ENCODE results near the gene KIF1C. TPM values are rescaled to one million over a fixed set of nuclear protein-coding genes. Genes with fewer than 3 reads are reported as not detected.
A peak's percentile ranks its signal among the peaks of the same experiment; 100 is the strongest.

The KIF1C gene
- total and polyA plus RNA-seq, 8 donors, result 48.9 to 239 (median 68.5) TPM

GRCh38 chr17:4999430-5000093 is 1.8 kb downstream of the KIF1C start:
- peaks cover 15 to 37% of the 10 kb centered on the region in 2 donors for H3K4me1 ChIP-seq
- peaks cover 0 to 39% of the 10 kb centered on the region in 2 donors for H3K36me3 ChIP-seq
- no peaks in the 10 kb centered on the region for H3K9me3 ChIP-seq
- intact Hi-C loops (cut with DNase I), result no loop called here
- DNase-seq (no peak), ATAC-seq (no peak)
- H3K27ac ChIP-seq, result peak overlapping the region; percentile 86 to 92
- TF ChIP-seq, protein P1, sequence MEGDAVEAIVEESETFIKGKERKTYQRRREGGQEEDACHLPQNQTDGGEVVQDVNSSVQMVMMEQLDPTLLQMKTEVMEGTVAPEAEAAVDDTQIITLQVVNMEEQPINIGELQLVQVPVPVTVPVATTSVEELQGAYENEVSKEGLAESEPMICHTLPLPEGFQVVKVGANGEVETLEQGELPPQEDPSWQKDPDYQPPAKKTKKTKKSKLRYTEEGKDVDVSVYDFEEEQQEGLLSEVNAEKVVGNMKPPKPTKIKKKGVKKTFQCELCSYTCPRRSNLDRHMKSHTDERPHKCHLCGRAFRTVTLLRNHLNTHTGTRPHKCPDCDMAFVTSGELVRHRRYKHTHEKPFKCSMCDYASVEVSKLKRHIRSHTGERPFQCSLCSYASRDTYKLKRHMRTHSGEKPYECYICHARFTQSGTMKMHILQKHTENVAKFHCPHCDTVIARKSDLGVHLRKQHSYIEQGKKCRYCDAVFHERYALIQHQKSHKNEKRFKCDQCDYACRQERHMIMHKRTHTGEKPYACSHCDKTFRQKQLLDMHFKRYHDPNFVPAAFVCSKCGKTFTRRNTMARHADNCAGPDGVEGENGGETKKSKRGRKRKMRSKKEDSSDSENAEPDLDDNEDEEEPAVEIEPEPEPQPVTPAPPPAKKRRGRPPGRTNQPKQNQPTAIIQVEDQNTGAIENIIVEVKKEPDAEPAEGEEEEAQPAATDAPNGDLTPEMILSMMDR (IDR thresholded peaks at IDR 0.05), result no peak
- H3K27me3 ChIP-seq, result no peaks in the 10 kb centered on the region
- H3K4me3 ChIP-seq, result peak overlapping the region; percentile 90 to 99

DNA sequence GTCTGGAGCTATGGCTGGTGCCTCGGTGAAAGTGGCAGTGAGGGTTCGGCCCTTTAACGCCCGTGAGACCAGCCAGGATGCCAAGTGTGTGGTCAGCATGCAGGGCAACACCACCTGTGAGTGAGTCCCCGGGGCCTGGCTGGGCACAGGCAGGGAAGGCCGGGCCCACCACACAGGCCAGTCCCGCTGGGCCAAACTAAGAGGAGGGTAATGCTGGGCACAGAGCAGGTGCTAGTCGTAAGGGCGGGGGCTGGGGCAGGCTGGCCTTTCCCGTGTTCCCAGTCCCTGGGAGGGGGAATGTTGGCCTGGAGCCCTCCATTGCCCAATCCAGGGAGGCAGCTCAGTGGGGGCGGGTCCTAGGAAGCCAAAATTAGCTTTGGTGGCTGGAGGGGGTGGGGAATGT is 2.5 kb downstream of the KIF1C start:
- peak in 1 of 4 donors; percentile 65 for DNase-seq
- no peaks in the 10 kb centered on the region for H3K27me3 ChIP-seq
- peaks cover 15 to 33% of the 10 kb centered on the region in 2 donors for H3K4me1 ChIP-seq
- ATAC-seq, result peak; percentile 7
- peaks cover 0 to 46% of the 10 kb centered on the region in 2 donors for H3K36me3 ChIP-seq
- H3K27ac ChIP-seq, result peak overlapping the region in 1 of 2 donors; percentile 86
- H3K9me3 ChIP-seq, result no peaks in the 10 kb centered on the region
- H3K4me3 ChIP-seq, result peak overlapping the region in 1 of 2 donors; percentile 99
- TF ChIP-seq, protein P1 (IDR thresholded peaks at IDR 0.05), result no peak
- intact Hi-C loops (cut with DNase I), result no loop called here

DNA sequence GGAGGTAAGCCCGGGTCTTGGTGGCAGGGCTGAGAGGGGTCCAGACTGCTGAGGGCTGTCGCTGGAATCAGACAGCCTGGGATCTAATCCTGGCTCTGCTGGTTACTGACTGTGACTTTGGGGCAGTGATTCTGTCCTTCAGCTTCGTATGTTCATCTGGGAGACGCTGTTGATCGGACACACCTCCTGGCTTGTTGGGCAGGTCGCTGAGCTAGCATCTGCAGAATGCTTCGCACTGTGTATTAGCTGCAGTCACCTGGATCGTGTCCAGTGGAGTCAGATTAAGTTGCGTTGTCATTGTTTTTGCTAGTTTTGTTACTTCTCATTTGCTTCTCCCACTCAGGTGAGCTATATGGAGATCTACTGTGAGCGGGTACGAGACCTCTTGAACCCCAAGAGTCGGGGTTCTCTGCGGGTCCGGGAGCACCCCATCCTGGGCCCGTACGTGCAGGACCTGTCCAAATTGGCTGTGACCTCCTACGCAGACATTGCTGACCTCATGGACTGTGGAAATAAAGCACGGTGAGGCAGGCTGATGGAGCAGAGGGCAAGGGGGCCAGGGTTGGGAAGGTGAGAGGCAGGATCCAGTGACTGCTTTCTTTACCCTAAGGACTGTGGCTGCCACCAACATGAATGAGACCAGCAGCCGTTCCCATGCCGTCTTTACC is 4.5 kb downstream of the KIF1C start:
- intact Hi-C loops (cut with DNase I), result no loop called here
- no peak overlapping the region for H3K4me3 ChIP-seq
- TF ChIP-seq, protein P1 (IDR thresholded peaks at IDR 0.05), result no peak

DNA sequence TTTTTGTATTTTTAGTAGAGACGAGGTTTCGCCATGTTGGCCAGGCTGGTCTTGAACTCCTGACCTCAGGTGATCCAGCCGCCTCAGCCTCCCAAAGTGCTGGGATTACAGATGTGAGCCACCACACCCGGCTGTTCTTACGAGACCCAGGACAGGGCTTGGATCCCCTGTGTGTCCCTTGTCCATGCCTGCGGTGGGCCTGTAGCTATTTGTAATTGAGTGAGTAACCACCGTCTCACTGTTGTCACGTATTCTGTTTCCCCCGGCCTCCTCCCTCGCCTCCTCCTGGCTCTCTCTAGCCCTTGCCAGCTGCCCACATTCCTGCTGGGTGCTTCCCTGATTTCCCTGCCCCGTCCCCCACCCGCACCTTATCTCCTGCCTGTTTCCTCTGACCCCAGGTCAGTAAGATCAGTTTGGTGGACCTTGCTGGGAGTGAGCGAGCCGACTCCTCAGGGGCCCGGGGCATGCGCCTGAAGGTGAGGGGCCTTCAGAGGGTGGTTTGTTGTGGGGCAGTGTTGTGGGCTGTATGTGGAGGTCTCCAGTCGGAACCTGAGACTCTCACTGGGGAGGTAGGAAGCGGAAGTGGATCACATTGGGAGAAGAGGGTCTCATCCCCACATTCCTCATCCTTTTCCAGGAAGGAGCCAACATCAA is 5.6 kb downstream of the KIF1C start:
- peaks cover 5 to 77% of the 10 kb centered on the region in 2 donors for H3K36me3 ChIP-seq
- no peak overlapping the region for H3K27ac ChIP-seq
- H3K4me1 ChIP-seq, result peaks cover 9 to 25% of the 10 kb centered on the region in 2 donors
- intact Hi-C loops (cut with DNase I), result no loop called here
- DNase-seq (no peak), ATAC-seq (no peak)
- TF ChIP-seq, protein P1 (IDR thresholded peaks at IDR 0.05), result no peak
- H3K27me3 ChIP-seq, result no peaks in the 10 kb centered on the region
- no peaks in the 10 kb centered on the region for H3K9me3 ChIP-seq
- no peak overlapping the region for H3K4me3 ChIP-seq

More for the DNA sequence above, 4.5 kb downstream of the KIF1C start:
- Histone ChIP-seq H3K9me3 (no peaks in the 10 kb centered on the region), H3K4me1 (peaks cover 9 to 25% of the 10 kb centered on the region in 2 donors), H3K27me3 (no peaks in the 10 kb centered on the region), H3K36me3 (peaks cover 2 to 66% of the 10 kb centered on the region in 2 donors), H3K27ac (no peak overlapping the region)
- DNase-seq (no peak), ATAC-seq (no peak)

- Histone ChIP-seq H3K4me3 (no peak overlapping the region), H3K4me1 (no peaks in the 10 kb centered on the region), H3K27ac (no peak overlapping the region), H3K27me3 (no peaks in the 10 kb centered on the region), H3K36me3 (peaks cover 5 to 96% of the 10 kb centered on the region in 2 donors), H3K9me3 (no peaks in the 10 kb centered on the region)
- intact Hi-C loops (cut with DNase I), result no loop called here
- ATAC-seq, result peak; percentile 12
- no peak for DNase-seq
- TF ChIP-seq, protein P1 (IDR thresholded peaks at IDR 0.05), result no peak
Observed at GRCh38 chr17:5011928-5012327, 14.2 kb downstream of the KIF1C start.
